GM12878 (cell line): ENCODE results near the gene CBLB. TPM values are rescaled to one million over a fixed set of nuclear protein-coding genes. Genes with fewer than 3 reads are reported as not detected.

Source experiments
- BMI1 ChIP-seq: fragments of 450-650 bp; IDR thresholded peaks from 2 replicates; pipeline ENCODE4 v1.6.1; 2016; ENCODE audit warnings: mild to moderate bottlenecking, moderate library complexity, borderline replicate concordance
- CHD2 ChIP-seq: IDR thresholded peaks from 2 replicates; pipeline ENCODE4 v1.6.1; 2011; ENCODE audit warnings: low read depth, low read length, improper control_type of control experiment, borderline replicate concordance
- CHD4 ChIP-seq: fragments of 200-600 bp; sonication (generic); IDR thresholded peaks from 2 replicates; pipeline ENCODE4 v1.6.1; 2016; ENCODE audit warnings: mild to moderate bottlenecking
- E2F4 ChIP-seq: IDR thresholded peaks from 2 replicates; pipeline ENCODE4 v1.6.1; 2012; ENCODE audit warnings: low read depth, low read length, improper control_type of control experiment
- HCFC1 ChIP-seq: fragments of 150-350 bp; IDR thresholded peaks from 2 replicates; pipeline ENCODE4 v1.6.1; 2014; ENCODE audit warnings: low read length
- HDGF ChIP-seq: fragments of 450-650 bp; IDR thresholded peaks from 2 replicates; pipeline ENCODE4 v1.6.1; 2016; ENCODE audit warnings: antibody characterized with exemption
- HSF1 ChIP-seq: fragments of 150-350 bp; IDR thresholded peaks from 2 replicates; pipeline ENCODE4 v1.6.1; 2014; ENCODE audit warnings: mild to moderate bottlenecking, low read depth, low read length
- LARP7 ChIP-seq: fragments of 450-650 bp; IDR thresholded peaks from 2 replicates; pipeline ENCODE4 v1.6.1; 2017; ENCODE audit warnings: mild to moderate bottlenecking
- NBN ChIP-seq: fragments of 450-650 bp; IDR thresholded peaks from 2 replicates; pipeline ENCODE4 v1.6.1; 2016
- POLR2AphosphoS5 ChIP-seq: IDR thresholded peaks from 2 replicates; pipeline ENCODE4 v1.6.1; 2011; ENCODE audit warnings: mild to moderate bottlenecking, low read length, inconsistent platforms
- RELB ChIP-seq: fragments of 450-650 bp; IDR thresholded peaks from 2 replicates; pipeline ENCODE4 v1.6.1; 2017; ENCODE audit warnings: low read depth, mild to moderate bottlenecking, moderate library complexity
- SMC3 ChIP-seq: IDR thresholded peaks from 2 replicates; pipeline ENCODE4 v1.6.1; 2011; ENCODE audit warnings: low read length, improper control_type of control experiment, borderline replicate concordance
- TAF1 ChIP-seq: IDR thresholded peaks from 2 replicates; pipeline ENCODE4 v1.6.1; 2011; ENCODE audit warnings: mild to moderate bottlenecking, low read depth, low read length, borderline replicate concordance
- ZBED1 ChIP-seq: IDR thresholded peaks from 2 replicates; pipeline ENCODE4 v1.6.1; 2016; ENCODE audit warnings: borderline replicate concordance
- ZBTB11 ChIP-seq: fragments of 450-650 bp; formaldehyde crosslinking; IDR thresholded peaks from 2 replicates; pipeline ENCODE4 v1.5.0; 2022; ENCODE audit warnings: mild to moderate bottlenecking, missing genetic modification characterization
- ZNF207 ChIP-seq: fragments of 450-650 bp; IDR thresholded peaks from 2 replicates; pipeline ENCODE4 v1.6.1; 2014; ENCODE audit warnings: antibody characterized with exemption, mild to moderate bottlenecking, borderline replicate concordance
- ZNF622 ChIP-seq: fragments of 450-650 bp; IDR thresholded peaks from 2 replicates; pipeline ENCODE4 v1.6.1; 2017; ENCODE audit warnings: mild to moderate bottlenecking, inconsistent platforms
- ZNF687 ChIP-seq: fragments of 450-650 bp; IDR thresholded peaks from 2 replicates; pipeline ENCODE4 v1.6.1; 2017; ENCODE audit warnings: mild to moderate bottlenecking, moderate library complexity
- polyA plus RNA-seq, 11 experiments: library from polyadenylated mRNA; depleted of rRNA in 4 of 11; unstranded in 6 of 11; stranded (reverse) in 5 of 11; fragments of >200 nt; fragmentation: Nextera tagmentation in 4 of 11; fragmentation: Illumina TruSeq in 1 of 11; extraction: Ambion mirVana in 4 of 11; extraction: Trizol in 1 of 11; gene quantifications; 1 replicate in 1 of 11; 2 replicates in 10 of 11; pipeline versions ENCODE4 v1.2.1 to v1.2.3, GENCODE V29; 2011 to 2016; ENCODE audit warnings: inconsistent platforms in 2 of 11, missing spikeins in 2 of 11, low read depth in 1 of 11
- total RNA-seq, 4 experiments: library from RNA; depleted of rRNA in 3 of 4; stranded (reverse); fragments of >200 nt in 3 of 4; fragmentation: Illumina TruSeq in 1 of 4; extraction: Trizol in 1 of 4; gene quantifications; 2 replicates each; pipeline versions ENCODE4 v1.2.1 to v1.2.3, GENCODE V29; 2013 to 2021

Gene CBLB
- total and polyA plus RNA-seq, 10 of the 15 experiments (the other 5 are each of a cell fraction or from before 2014, with no cell fraction given) = 17.2 to 107 (median 41.9) TPM

- TF ChIP-seq ZBTB11 = no peak
- no peak for TF ChIP-seq BMI1
- TF ChIP-seq ZBED1 = no peak; the same call in 1 of the 2 replicates
- no peak for TF ChIP-seq CHD4
- TF ChIP-seq TAF1 = peak; percentile 76; the same call in 1 of the 2 replicates
- TF ChIP-seq SMC3 = no peak
- peak; percentile 74 for TF ChIP-seq POLR2AphosphoS5
- peak; percentile 56; the same call in 1 of the 2 replicates for TF ChIP-seq RELB
- TF ChIP-seq E2F4 = no peak
- no peak for TF ChIP-seq ZNF687
- TF ChIP-seq HCFC1 = no peak; the same call in 1 of the 2 replicates
- TF ChIP-seq NBN = no peak
- TF ChIP-seq LARP7 = no peak; the same call in 1 of the 2 replicates
- peak; percentile 82 for TF ChIP-seq CHD2
- no peak for TF ChIP-seq ZNF207
- TF ChIP-seq HDGF = no peak
- TF ChIP-seq HSF1 = no peak
- no peak for TF ChIP-seq ZNF622
Measured at GRCh38 chr3:105868742-105869530, at the start of gene CBLB (continued).
